SU-DHL-6 (cell line): Measurements from ENCODE around the gene MAP2K7.

Source experiments
- EZH2phosphoT487 ChIP-seq: fragments of 200-600 bp; sonication (generic), shearing (Covaris generic); conservative IDR thresholded peaks from 2 replicates; pipeline ENCODE4 v1.6.1; 2018; ENCODE audit warnings: mild to moderate bottlenecking, antibody characterized with exemption, low read length, moderate library complexity, mixed read lengths
- TF ChIP-seq, protein P1 (sequence below): fragments of 200-600 bp; sonication (generic); IDR thresholded peaks from one replicate; pipeline ENCODE4 v1.5.1; 2017; ENCODE audit warnings: antibody characterized with exemption, mild to moderate bottlenecking, low read length, moderate library complexity; ENCODE audit not compliant: insufficient read depth, poor library complexity, severe bottlenecking

DNA sequence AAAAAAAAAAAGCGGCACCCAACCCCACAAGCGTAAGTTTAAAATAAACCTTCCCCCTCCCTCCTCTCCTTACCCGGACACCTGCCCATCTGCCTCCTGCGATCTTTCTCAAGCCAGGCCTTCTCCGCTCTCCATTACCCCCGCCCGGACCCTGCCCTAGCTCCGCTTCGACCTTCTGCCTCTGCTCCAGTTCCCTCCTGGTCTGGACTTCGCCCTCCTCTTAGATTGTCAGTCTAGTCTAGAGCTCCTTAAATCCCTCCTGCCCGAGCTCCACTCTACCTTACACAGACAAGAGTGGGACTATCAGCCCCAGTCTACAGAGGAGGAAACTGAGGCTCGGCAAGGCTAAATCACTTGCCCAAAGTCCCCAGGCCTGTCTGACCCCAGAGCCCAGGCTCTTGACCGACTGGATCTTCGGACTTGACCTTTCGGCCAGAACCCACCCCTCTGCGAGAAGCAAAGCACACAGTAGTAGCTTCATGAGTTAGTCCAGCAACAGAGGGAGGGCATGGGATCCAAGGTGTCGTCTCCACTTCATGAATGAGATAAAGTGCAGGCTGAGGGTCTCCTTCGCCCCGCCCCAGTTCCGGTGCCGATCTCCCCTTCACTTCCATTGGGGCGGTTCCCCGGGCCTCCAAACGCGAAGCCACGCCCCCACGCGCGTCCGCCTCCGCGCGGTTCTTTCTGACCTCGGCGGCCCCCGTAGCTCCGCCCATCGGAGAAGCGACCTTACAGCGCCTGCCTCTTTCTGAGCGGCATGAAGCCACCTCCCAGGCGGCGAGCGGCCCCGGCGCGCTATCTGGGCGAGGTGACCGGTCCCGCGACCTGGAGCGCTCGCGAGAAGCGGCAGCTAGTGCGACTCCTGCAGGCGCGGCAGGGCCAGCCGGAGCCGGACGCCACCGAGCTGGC is 16.2 kb downstream of the MAP2K7 start, which contains the start of gene SNAPC2:
- TF ChIP-seq, protein P1, sequence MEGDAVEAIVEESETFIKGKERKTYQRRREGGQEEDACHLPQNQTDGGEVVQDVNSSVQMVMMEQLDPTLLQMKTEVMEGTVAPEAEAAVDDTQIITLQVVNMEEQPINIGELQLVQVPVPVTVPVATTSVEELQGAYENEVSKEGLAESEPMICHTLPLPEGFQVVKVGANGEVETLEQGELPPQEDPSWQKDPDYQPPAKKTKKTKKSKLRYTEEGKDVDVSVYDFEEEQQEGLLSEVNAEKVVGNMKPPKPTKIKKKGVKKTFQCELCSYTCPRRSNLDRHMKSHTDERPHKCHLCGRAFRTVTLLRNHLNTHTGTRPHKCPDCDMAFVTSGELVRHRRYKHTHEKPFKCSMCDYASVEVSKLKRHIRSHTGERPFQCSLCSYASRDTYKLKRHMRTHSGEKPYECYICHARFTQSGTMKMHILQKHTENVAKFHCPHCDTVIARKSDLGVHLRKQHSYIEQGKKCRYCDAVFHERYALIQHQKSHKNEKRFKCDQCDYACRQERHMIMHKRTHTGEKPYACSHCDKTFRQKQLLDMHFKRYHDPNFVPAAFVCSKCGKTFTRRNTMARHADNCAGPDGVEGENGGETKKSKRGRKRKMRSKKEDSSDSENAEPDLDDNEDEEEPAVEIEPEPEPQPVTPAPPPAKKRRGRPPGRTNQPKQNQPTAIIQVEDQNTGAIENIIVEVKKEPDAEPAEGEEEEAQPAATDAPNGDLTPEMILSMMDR, result no peak
- TF ChIP-seq EZH2phosphoT487, result no peak
